ENCODE data around the gene HMCN2. TPM values are rescaled to one million over a fixed set of nuclear protein-coding genes. Genes with fewer than 3 reads are reported as not detected.

The HMCN2 gene
- total RNA-seq, 1 donor from 2014 or later, result not detected

- H3K4me3 Mint-ChIP-seq, result no peak overlapping the region
- no peak overlapping the region for H3K27ac Mint-ChIP-seq
- no peaks in the 10 kb centered on the region for H3K4me1 Mint-ChIP-seq (ENCODE audit: low read depth)
- no peak for DNase-seq (ENCODE audit: low spot score)
- no peaks in the 10 kb centered on the region for H3K36me3 Mint-ChIP-seq (ENCODE audit: low read depth)
- H3K9me3 Mint-ChIP-seq, result no peaks in the 10 kb centered on the region
- intact Hi-C loops (cut with micrococcal nuclease), result no loop called here
- no peaks in the 10 kb centered on the region for H3K27me3 Mint-ChIP-seq (ENCODE audit: insufficient read depth)
These were observed 83.8 kb downstream of the HMCN2 start for GRCh38 chr9:130349398-130349797.

GRCh38 chr9:130351343-130351742 lies 85.8 kb downstream of the HMCN2 start:
- Mint-ChIP-seq H3K27ac (no peak overlapping the region), H3K4me3 (no peak overlapping the region), H3K9me3 (no peaks in the 10 kb centered on the region), H3K36me3 (ENCODE audit: low read depth) (no peaks in the 10 kb centered on the region), H3K27me3 (ENCODE audit: insufficient read depth) (peaks cover under 1% of the 10 kb centered on the region), H3K4me1 (ENCODE audit: low read depth) (no peaks in the 10 kb centered on the region)
- intact Hi-C loops (cut with micrococcal nuclease), result no loop called here
- DNase-seq (ENCODE audit: low spot score), result no peak

- intact Hi-C loops (cut with micrococcal nuclease), result no loop called here
These were observed 86.5 kb downstream of the HMCN2 start for GRCh38 chr9:130352081-130352480.

GRCh38 chr9:130352586-130353285 lies 87.2 kb downstream of the HMCN2 start:
- Mint-ChIP-seq H3K27ac (no peak overlapping the region), H3K4me3 (no peak overlapping the region), H3K4me1 (ENCODE audit: low read depth) (no peaks in the 10 kb centered on the region), H3K27me3 (ENCODE audit: insufficient read depth) (peaks cover 3% of the 10 kb centered on the region), H3K36me3 (ENCODE audit: low read depth) (no peaks in the 10 kb centered on the region), H3K9me3 (no peaks in the 10 kb centered on the region)
- intact Hi-C loops (cut with micrococcal nuclease), result no loop called here
- no peak for DNase-seq (ENCODE audit: low spot score)

More at GRCh38 chr9:130352081-130352480, 86.5 kb downstream of the HMCN2 start:
- Mint-ChIP-seq H3K36me3 (ENCODE audit: low read depth) (no peaks in the 10 kb centered on the region), H3K4me3 (no peak overlapping the region), H3K27ac (no peak overlapping the region), H3K4me1 (ENCODE audit: low read depth) (no peaks in the 10 kb centered on the region), H3K27me3 (ENCODE audit: insufficient read depth) (peaks cover 3% of the 10 kb centered on the region), H3K9me3 (no peaks in the 10 kb centered on the region)
- no peak for DNase-seq (ENCODE audit: low spot score)

GRCh38 chr9:130354378-130354777 lies 88.8 kb downstream of the HMCN2 start:
- Mint-ChIP-seq H3K4me1 (ENCODE audit: low read depth) (no peaks in the 10 kb centered on the region), H3K27me3 (ENCODE audit: insufficient read depth) (peaks cover 3% of the 10 kb centered on the region), H3K9me3 (no peaks in the 10 kb centered on the region), H3K4me3 (no peak overlapping the region), H3K36me3 (ENCODE audit: low read depth) (no peaks in the 10 kb centered on the region), H3K27ac (no peak overlapping the region)
- DNase-seq (ENCODE audit: low spot score), result no peak
- intact Hi-C loops (cut with micrococcal nuclease), result no loop called here

GRCh38 chr9:130354806-130355205 lies 89.2 kb downstream of the HMCN2 start:
- intact Hi-C loops (cut with micrococcal nuclease), result no loop called here
- Mint-ChIP-seq H3K9me3 (no peaks in the 10 kb centered on the region), H3K36me3 (ENCODE audit: low read depth) (no peaks in the 10 kb centered on the region), H3K27ac (no peak overlapping the region), H3K4me3 (no peak overlapping the region), H3K27me3 (ENCODE audit: insufficient read depth) (peaks cover 3% of the 10 kb centered on the region), H3K4me1 (ENCODE audit: low read depth) (no peaks in the 10 kb centered on the region)
- DNase-seq (ENCODE audit: low spot score), result no peak

GRCh38 chr9:130356033-130356432 lies 90.5 kb downstream of the HMCN2 start:
- Mint-ChIP-seq H3K27ac (no peak overlapping the region), H3K4me1 (ENCODE audit: low read depth) (no peaks in the 10 kb centered on the region), H3K27me3 (ENCODE audit: insufficient read depth) (peaks cover 4% of the 10 kb centered on the region), H3K9me3 (no peaks in the 10 kb centered on the region), H3K4me3 (no peak overlapping the region), H3K36me3 (ENCODE audit: low read depth) (no peaks in the 10 kb centered on the region)
- no peak for DNase-seq (ENCODE audit: low spot score)
- intact Hi-C loops (cut with micrococcal nuclease), result no loop called here

GRCh38 chr9:130356877-130357584 lies 91.5 kb downstream of the HMCN2 start:
- Mint-ChIP-seq H3K9me3 (no peaks in the 10 kb centered on the region), H3K4me1 (ENCODE audit: low read depth) (no peaks in the 10 kb centered on the region), H3K36me3 (ENCODE audit: low read depth) (no peaks in the 10 kb centered on the region), H3K27me3 (ENCODE audit: insufficient read depth) (peaks cover 4% of the 10 kb centered on the region), H3K4me3 (no peak overlapping the region), H3K27ac (no peak overlapping the region)
- intact Hi-C loops (cut with micrococcal nuclease), result no loop called here
- DNase-seq (ENCODE audit: low spot score), result no peak

- peaks cover 4% of the 10 kb centered on the region for H3K27me3 Mint-ChIP-seq (ENCODE audit: insufficient read depth)
- no peak overlapping the region for H3K4me3 Mint-ChIP-seq
- no peak overlapping the region for H3K27ac Mint-ChIP-seq
- intact Hi-C loops (cut with micrococcal nuclease), result no loop called here
- no peaks in the 10 kb centered on the region for H3K36me3 Mint-ChIP-seq (ENCODE audit: low read depth)
- no peaks in the 10 kb centered on the region for H3K9me3 Mint-ChIP-seq
- H3K4me1 Mint-ChIP-seq (ENCODE audit: low read depth), result no peaks in the 10 kb centered on the region
- no peak for DNase-seq (ENCODE audit: low spot score)
These were observed 93.4 kb downstream of the HMCN2 start for GRCh38 chr9:130358928-130359327.

GRCh38 chr9:130359819-130360218 lies 94.3 kb downstream of the HMCN2 start:
- peaks cover 4% of the 10 kb centered on the region for H3K27me3 Mint-ChIP-seq (ENCODE audit: insufficient read depth)
- no peaks in the 10 kb centered on the region for H3K36me3 Mint-ChIP-seq (ENCODE audit: low read depth)
- intact Hi-C loops (cut with micrococcal nuclease), result no loop called here
- no peaks in the 10 kb centered on the region for H3K4me1 Mint-ChIP-seq (ENCODE audit: low read depth)
- DNase-seq (ENCODE audit: low spot score), result no peak
- H3K9me3 Mint-ChIP-seq, result no peaks in the 10 kb centered on the region
- no peak overlapping the region for H3K27ac Mint-ChIP-seq
- no peak overlapping the region for H3K4me3 Mint-ChIP-seq

GRCh38 chr9:130360672-130361071 lies 95.1 kb downstream of the HMCN2 start:
- Mint-ChIP-seq H3K27ac (no peak overlapping the region), H3K4me1 (ENCODE audit: low read depth) (no peaks in the 10 kb centered on the region), H3K4me3 (no peak overlapping the region), H3K9me3 (no peaks in the 10 kb centered on the region), H3K27me3 (ENCODE audit: insufficient read depth) (peaks cover 4% of the 10 kb centered on the region), H3K36me3 (ENCODE audit: low read depth) (no peaks in the 10 kb centered on the region)
- intact Hi-C loops (cut with micrococcal nuclease), result no loop called here
- no peak for DNase-seq (ENCODE audit: low spot score)

GRCh38 chr9:130361873-130362362 lies 96.4 kb downstream of the HMCN2 start:
- H3K27me3 Mint-ChIP-seq (ENCODE audit: insufficient read depth), result peaks cover 1% of the 10 kb centered on the region
- no peaks in the 10 kb centered on the region for H3K36me3 Mint-ChIP-seq (ENCODE audit: low read depth)
- H3K27ac Mint-ChIP-seq, result no peak overlapping the region
- intact Hi-C loops (cut with micrococcal nuclease), result no loop called here
- H3K4me1 Mint-ChIP-seq (ENCODE audit: low read depth), result no peaks in the 10 kb centered on the region
- no peak for DNase-seq (ENCODE audit: low spot score)
- no peak overlapping the region for H3K4me3 Mint-ChIP-seq
- no peaks in the 10 kb centered on the region for H3K9me3 Mint-ChIP-seq

- peaks cover 1% of the 10 kb centered on the region for H3K27me3 Mint-ChIP-seq (ENCODE audit: insufficient read depth)
- DNase-seq (ENCODE audit: low spot score), result no peak
- H3K4me1 Mint-ChIP-seq (ENCODE audit: low read depth), result no peaks in the 10 kb centered on the region
- H3K36me3 Mint-ChIP-seq (ENCODE audit: low read depth), result no peaks in the 10 kb centered on the region
- no peak overlapping the region for H3K27ac Mint-ChIP-seq
- no peaks in the 10 kb centered on the region for H3K9me3 Mint-ChIP-seq
- intact Hi-C loops (cut with micrococcal nuclease), result no loop called here
- H3K4me3 Mint-ChIP-seq, result no peak overlapping the region
These were observed 97.1 kb downstream of the HMCN2 start for GRCh38 chr9:130362691-130363090.

Data from activated T-helper 1 cell treated with anti-CD3 and anti-CD28 coated beads, Interleukin-12 subunit alpha, Interleukin-12 subunit beta, Interleukin-2, Interleukin-4 antibody, amounts not matched to agents 30 ng/mL and 10 ng/mL and 1 ng/mL, durations not matched to agents 14 hours and 24 hours and 36 hours (primary cell).